Naive thymus-derived CD8-positive, alpha-beta T cell (primary cell): ENCODE data around the gene MACROD2. TPM values are rescaled to one million over a fixed set of nuclear protein-coding genes. Genes with fewer than 3 reads are reported as not detected.

Source experiments
- ATAC-seq, 2 donors: fragments of 150-1000 bp; cut with Tn5 transposase in 1 of 2; sonication (Bioruptor Pico), chemical (Tn5 transposase) in 1 of 2; 1 replicate in 1 of 2; 2 replicates in 1 of 2; pipeline ENCODE4 v1.10.0; 2021; ENCODE audit warnings: mild to moderate bottlenecking in 2 of 2, moderate library complexity in 2 of 2
- POLR2A ChIA-PET: fragments of 350-600 bp; sonication (Branson Sonifier 250); formaldehyde crosslinking; loops from one replicate; lab custom pipeline; 2021; ENCODE audit warnings: antibody characterized with exemption; lab: Charles Lee
- DNase-seq, 10 donors: peaks; one replicate each; pipeline versions ENCODE4 v3.0.0 to v3.0.0-alpha.2; 2020 to 2022
- H3K27ac Mint-ChIP-seq, 10 donors: one replicate each; pipeline ENCODE4 v1.8.0; 2020 to 2022; ENCODE audit warnings: mild to moderate bottlenecking in 10 of 10, mixed read lengths in 10 of 10, moderate library complexity in 4 of 10, inconsistent platforms in 1 of 10
- H3K27me3 Mint-ChIP-seq, 5 donors: one replicate each; pipeline ENCODE4 v1.8.0; 2021 to 2022; ENCODE audit warnings: mixed read lengths in 5 of 5
- H3K36me3 Mint-ChIP-seq, 3 donors: one replicate each; pipeline ENCODE4 v1.8.0; 2020 to 2022; ENCODE audit warnings: mixed read lengths in 3 of 3, mild to moderate bottlenecking in 2 of 3, inconsistent platforms in 1 of 3
- H3K4me1 Mint-ChIP-seq, 4 donors: one replicate each; pipeline ENCODE4 v1.8.0; 2021 to 2022; ENCODE audit warnings: mixed read lengths in 4 of 4
- H3K4me3 Mint-ChIP-seq, 10 donors: one replicate each; pipeline ENCODE4 v1.8.0; 2020 to 2022; ENCODE audit warnings: mild to moderate bottlenecking in 10 of 10, mixed read lengths in 10 of 10, moderate library complexity in 6 of 10, inconsistent platforms in 1 of 10
- H3K9me3 Mint-ChIP-seq, 9 donors: one replicate each; pipeline ENCODE4 v1.8.0; 2020 to 2022; ENCODE audit warnings: mixed read lengths in 9 of 9, mild to moderate bottlenecking in 3 of 9, inconsistent platforms in 1 of 9, moderate library complexity in 1 of 9
- polyA plus RNA-seq, 3 donors: library from polyadenylated mRNA; unstranded; fragments of 300-500 nt; fragmentation: Illumina TruSeq; gene quantifications; one replicate each; pipeline ENCODE4 v1.2.3, GENCODE V29; 2021
- total RNA-seq, 8 experiments: library from RNA in 2 of 8; stranded (reverse) in 2 of 8; gene quantifications; one replicate each; pipeline ENCODE4 v1.2.3 and lab custom pipeline; 2021 to 2026

Gene MACROD2
- total and polyA plus RNA-seq, 5 experiments from 2014 or later, result 0.18 to 1.1 (median 0.60) TPM; not detected in 2

GRCh38 chr20:15603978-15604805 is 1608.9 kb downstream of the MACROD2 start:
- H3K4me1 Mint-ChIP-seq, result no peaks in the 10 kb centered on the region
- H3K27me3 Mint-ChIP-seq, result peaks cover 0 to 1% (median 0%) of the 10 kb centered on the region in 5 donors
- peaks cover 0 to 13% (median 3%) of the 10 kb centered on the region in 9 donors for H3K9me3 Mint-ChIP-seq
- POLR2A ChIA-PET, result no interaction called here
- no peaks in the 10 kb centered on the region for H3K36me3 Mint-ChIP-seq
- no peak overlapping the region for H3K27ac Mint-ChIP-seq
- DNase-seq (no peak), ATAC-seq (no peak)
- H3K4me3 Mint-ChIP-seq, result no peak overlapping the region

GRCh38 chr20:15609921-15610320 is 1614.6 kb downstream of the MACROD2 start:
- H3K4me1 Mint-ChIP-seq, result no peaks in the 10 kb centered on the region
- peaks cover 0 to 5% (median 0%) of the 10 kb centered on the region in 5 donors for H3K27me3 Mint-ChIP-seq
- H3K36me3 Mint-ChIP-seq, result no peaks in the 10 kb centered on the region
- H3K4me3 Mint-ChIP-seq, result no peak overlapping the region
- peaks cover 0 to 9% (median 2%) of the 10 kb centered on the region in 9 donors for H3K9me3 Mint-ChIP-seq
- no peak for DNase-seq
- no peak for ATAC-seq
- POLR2A ChIA-PET, result no interaction called here
- no peak overlapping the region for H3K27ac Mint-ChIP-seq

- Mint-ChIP-seq H3K27ac (no peak overlapping the region), H3K4me1 (no peaks in the 10 kb centered on the region), H3K36me3 (no peaks in the 10 kb centered on the region), H3K27me3 (peaks cover 0 to 5% (median 0%) of the 10 kb centered on the region in 5 donors), H3K4me3 (no peak overlapping the region), H3K9me3 (peaks cover 0 to 9% (median 2%) of the 10 kb centered on the region in 9 donors)
- POLR2A ChIA-PET, result no interaction called here
- DNase-seq, result no peak
- no peak for ATAC-seq
Observed at GRCh38 chr20:15610787-15611186, 1615.5 kb downstream of the MACROD2 start.

GRCh38 chr20:15611541-15611940 is 1616.2 kb downstream of the MACROD2 start:
- peaks cover 0 to 5% (median 0%) of the 10 kb centered on the region in 5 donors for H3K27me3 Mint-ChIP-seq
- ATAC-seq, result no peak
- peaks cover 0 to 3% (median 0%) of the 10 kb centered on the region in 3 donors for H3K36me3 Mint-ChIP-seq
- H3K4me1 Mint-ChIP-seq, result no peaks in the 10 kb centered on the region
- no peak overlapping the region for H3K27ac Mint-ChIP-seq
- peaks cover 0 to 9% (median 3%) of the 10 kb centered on the region in 9 donors for H3K9me3 Mint-ChIP-seq
- DNase-seq, result no peak
- H3K4me3 Mint-ChIP-seq, result no peak overlapping the region
- POLR2A ChIA-PET, result no interaction called here

- Mint-ChIP-seq H3K36me3 (peaks cover 0 to 4% (median 0%) of the 10 kb centered on the region in 3 donors), H3K4me3 (no peak overlapping the region), H3K27ac (no peak overlapping the region), H3K9me3 (peaks cover 0 to 10% (median 3%) of the 10 kb centered on the region in 9 donors), H3K4me1 (no peaks in the 10 kb centered on the region), H3K27me3 (peaks cover 0 to 5% (median 0%) of the 10 kb centered on the region in 5 donors)
- POLR2A ChIA-PET, result no interaction called here
- ATAC-seq (no peak), DNase-seq (no peak)
Observed at GRCh38 chr20:15612198-15612597, 1616.9 kb downstream of the MACROD2 start.

GRCh38 chr20:15612769-15613168 is 1617.5 kb downstream of the MACROD2 start:
- DNase-seq (no peak), ATAC-seq (no peak)
- peaks cover 0 to 10% (median 3%) of the 10 kb centered on the region in 9 donors for H3K9me3 Mint-ChIP-seq
- peaks cover 0 to 5% (median 0%) of the 10 kb centered on the region in 5 donors for H3K27me3 Mint-ChIP-seq
- H3K4me3 Mint-ChIP-seq, result no peak overlapping the region
- H3K4me1 Mint-ChIP-seq, result no peaks in the 10 kb centered on the region
- peaks cover 0 to 4% (median 0%) of the 10 kb centered on the region in 3 donors for H3K36me3 Mint-ChIP-seq
- no peak overlapping the region for H3K27ac Mint-ChIP-seq
- POLR2A ChIA-PET, result no interaction called here

- peaks cover 0 to 10% (median 3%) of the 10 kb centered on the region in 9 donors for H3K9me3 Mint-ChIP-seq
- H3K4me3 Mint-ChIP-seq, result no peak overlapping the region
- ATAC-seq (no peak), DNase-seq (no peak)
- H3K36me3 Mint-ChIP-seq, result peaks cover 0 to 4% (median 0%) of the 10 kb centered on the region in 3 donors
- H3K27ac Mint-ChIP-seq, result no peak overlapping the region
- POLR2A ChIA-PET, result no interaction called here
- H3K4me1 Mint-ChIP-seq, result no peaks in the 10 kb centered on the region
- peaks cover 0 to 5% (median 0%) of the 10 kb centered on the region in 5 donors for H3K27me3 Mint-ChIP-seq
Observed at GRCh38 chr20:15613530-15613929, 1618.2 kb downstream of the MACROD2 start.

- Mint-ChIP-seq H3K36me3 (peaks cover 0 to 4% (median 0%) of the 10 kb centered on the region in 3 donors), H3K4me3 (no peak overlapping the region), H3K27ac (no peak overlapping the region), H3K9me3 (peaks cover 0 to 10% (median 3%) of the 10 kb centered on the region in 9 donors), H3K27me3 (no peaks in the 10 kb centered on the region), H3K4me1 (no peaks in the 10 kb centered on the region)
- DNase-seq, result no peak
- POLR2A ChIA-PET, result no interaction called here
- no peak for ATAC-seq
Observed at GRCh38 chr20:15616626-15617025, 1621.3 kb downstream of the MACROD2 start.

GRCh38 chr20:15618110-15618509 is 1622.8 kb downstream of the MACROD2 start:
- Mint-ChIP-seq H3K4me3 (peak overlapping the region in 1 of 10 donors; percentile 3), H3K4me1 (no peaks in the 10 kb centered on the region), H3K36me3 (peaks cover 0 to 4% (median 0%) of the 10 kb centered on the region in 3 donors), H3K27ac (no peak overlapping the region), H3K9me3 (peaks cover 0 to 12% (median 3%) of the 10 kb centered on the region in 9 donors), H3K27me3 (no peaks in the 10 kb centered on the region)
- no peak for ATAC-seq
- POLR2A ChIA-PET, result no interaction called here
- DNase-seq, result no peak

GRCh38 chr20:15618912-15619311 is 1623.6 kb downstream of the MACROD2 start:
- Mint-ChIP-seq H3K4me1 (no peaks in the 10 kb centered on the region), H3K9me3 (peaks cover 0 to 12% (median 4%) of the 10 kb centered on the region in 9 donors), H3K4me3 (no peak overlapping the region), H3K27ac (no peak overlapping the region), H3K36me3 (peaks cover 0 to 4% (median 0%) of the 10 kb centered on the region in 3 donors), H3K27me3 (no peaks in the 10 kb centered on the region)
- DNase-seq, result no peak
- POLR2A ChIA-PET, result no interaction called here
- ATAC-seq, result no peak

GRCh38 chr20:15619341-15619740 is 1624.0 kb downstream of the MACROD2 start:
- no peaks in the 10 kb centered on the region for H3K27me3 Mint-ChIP-seq
- DNase-seq, result no peak
- no peak overlapping the region for H3K27ac Mint-ChIP-seq
- no peak overlapping the region for H3K4me3 Mint-ChIP-seq
- H3K36me3 Mint-ChIP-seq, result peaks cover 0 to 4% (median 0%) of the 10 kb centered on the region in 3 donors
- POLR2A ChIA-PET, result no interaction called here
- ATAC-seq, result no peak
- no peaks in the 10 kb centered on the region for H3K4me1 Mint-ChIP-seq
- peaks cover 0 to 12% (median 4%) of the 10 kb centered on the region in 9 donors for H3K9me3 Mint-ChIP-seq

- H3K27me3 Mint-ChIP-seq, result no peaks in the 10 kb centered on the region
- peaks cover 0 to 12% (median 4%) of the 10 kb centered on the region in 9 donors for H3K9me3 Mint-ChIP-seq
- no peaks in the 10 kb centered on the region for H3K4me1 Mint-ChIP-seq
- H3K36me3 Mint-ChIP-seq, result peaks cover 0 to 4% (median 0%) of the 10 kb centered on the region in 3 donors
- no peak overlapping the region for H3K27ac Mint-ChIP-seq
- H3K4me3 Mint-ChIP-seq, result no peak overlapping the region
- POLR2A ChIA-PET, result no interaction called here
- DNase-seq (no peak), ATAC-seq (no peak)
Observed at GRCh38 chr20:15619816-15620215, 1624.5 kb downstream of the MACROD2 start.

GRCh38 chr20:15622368-15622767 is 1627.1 kb downstream of the MACROD2 start:
- DNase-seq (no peak), ATAC-seq (no peak)
- no peak overlapping the region for H3K4me3 Mint-ChIP-seq
- no peaks in the 10 kb centered on the region for H3K36me3 Mint-ChIP-seq
- no peak overlapping the region for H3K27ac Mint-ChIP-seq
- POLR2A ChIA-PET, result no interaction called here
- H3K27me3 Mint-ChIP-seq, result no peaks in the 10 kb centered on the region
- peaks cover 0 to 13% (median 6%) of the 10 kb centered on the region in 9 donors for H3K9me3 Mint-ChIP-seq
- no peaks in the 10 kb centered on the region for H3K4me1 Mint-ChIP-seq
